ENCODE results near the gene MICU1.
"Not testable (repeated sequence)": the region's sequence is repeated elsewhere in the genome, so short reads cannot be mapped to it uniquely, and the experiment has no call there.

The MICU1 gene

GRCh38 chr10:72557362-72557761, 68.5 kb downstream of the MICU1 start:
- DNase-seq (ENCODE audit: low spot score), result no peak

DNA sequence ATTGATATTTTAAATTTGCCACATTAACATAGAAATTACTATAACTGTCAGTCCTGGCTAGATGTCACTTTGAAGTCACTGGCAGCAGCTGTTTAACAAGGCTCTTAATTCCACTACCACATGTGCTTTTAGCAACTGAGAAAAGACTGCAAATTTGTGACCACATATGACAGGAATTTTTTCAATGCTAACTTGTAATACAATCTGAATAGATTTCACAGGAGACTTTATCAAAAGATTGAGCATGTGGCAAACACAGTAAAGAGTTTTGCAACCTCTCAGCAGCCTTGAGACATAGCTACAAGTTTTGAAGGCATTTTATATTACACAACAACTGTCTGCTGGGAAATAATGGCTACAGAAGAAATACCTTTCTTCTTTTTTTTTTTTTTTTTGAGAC, 73.0 kb downstream of the MICU1 start:
- DNase-seq (ENCODE audit: low spot score), result no peak

DNA sequence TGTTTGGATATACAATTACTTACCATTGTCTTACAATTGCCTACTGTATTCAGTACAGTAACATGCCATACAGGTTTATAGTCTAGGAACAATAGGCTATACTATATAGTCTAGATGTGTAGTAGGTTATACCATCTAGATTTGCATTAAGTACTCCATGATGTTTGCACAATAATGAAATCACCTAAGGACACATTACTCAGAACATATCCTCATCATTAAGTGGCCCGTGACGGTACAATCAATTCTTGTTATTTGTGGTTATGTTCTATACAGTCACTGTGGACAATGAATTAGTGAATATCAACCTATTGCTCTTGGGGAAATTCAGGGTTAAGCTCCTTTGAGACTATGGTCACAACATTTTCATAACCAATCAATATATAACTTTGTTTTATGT, 75.6 kb downstream of the MICU1 start:
- DNase-seq (ENCODE audit: low spot score), result no peak

DNA sequence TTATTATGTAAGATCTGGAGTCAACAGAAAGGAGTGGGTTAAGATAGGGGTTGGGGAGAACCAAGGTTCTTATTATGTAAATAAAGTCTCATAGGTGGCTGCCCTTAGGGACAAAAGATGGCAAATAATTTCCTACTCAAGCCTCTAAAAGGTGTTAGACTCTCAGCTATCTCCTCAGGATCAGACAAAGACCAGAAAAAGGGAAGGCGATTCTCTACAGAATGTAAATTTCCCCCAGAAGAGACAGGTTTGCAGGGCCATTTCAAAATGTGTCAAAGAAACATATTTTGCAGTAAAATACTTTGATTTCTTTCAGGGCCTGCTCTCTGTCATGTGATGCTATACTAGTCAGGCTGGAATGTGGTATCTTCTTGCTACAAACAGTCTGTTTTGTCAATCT, 80.3 kb downstream of the MICU1 start:
- no peak for DNase-seq (ENCODE audit: low spot score)

GRCh38 chr10:72543855-72544254, 82.0 kb downstream of the MICU1 start:
- not testable (repeated sequence) for DNase-seq (ENCODE audit: low spot score)

DNA sequence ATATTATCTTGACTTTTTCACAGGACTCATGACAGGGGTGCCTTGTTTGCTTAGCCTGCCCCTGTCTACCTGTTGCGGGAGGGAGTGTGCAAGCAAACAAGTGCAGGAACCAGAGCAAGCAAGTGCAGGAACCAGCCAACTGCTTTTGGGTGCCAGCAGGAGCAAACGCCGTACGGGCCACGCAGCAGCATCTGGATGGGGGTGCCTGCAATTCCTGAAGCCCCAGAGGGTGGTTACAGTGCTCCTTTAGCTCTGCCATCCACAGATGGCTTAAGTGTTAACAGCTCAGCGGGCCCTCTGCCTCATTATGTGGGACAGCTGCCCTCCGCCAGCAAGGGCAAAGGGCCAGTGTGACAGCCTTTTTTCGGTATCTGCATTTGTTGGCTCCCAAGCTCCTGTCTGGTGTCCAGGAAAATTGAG, 83.5 kb downstream of the MICU1 start:
- no peak for DNase-seq (ENCODE audit: low spot score)

DNA sequence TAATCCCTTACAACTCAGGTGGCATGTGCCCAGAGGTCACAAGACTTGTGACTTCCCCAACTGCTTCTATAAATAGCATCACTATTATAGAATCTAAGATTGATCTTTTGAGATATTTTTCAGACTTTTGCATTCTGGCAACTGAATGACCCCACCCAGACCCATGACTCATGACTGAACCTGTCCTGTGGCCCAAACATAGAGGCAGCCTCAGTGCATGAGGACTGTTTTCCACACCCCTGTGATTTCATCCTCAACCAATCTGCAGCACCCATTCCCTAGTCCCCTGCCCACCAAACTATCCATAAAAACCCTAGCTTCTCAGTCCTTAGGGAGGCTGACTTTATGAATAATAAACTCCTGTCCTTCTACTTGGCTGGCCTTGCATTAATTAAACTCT, 84.5 kb downstream of the MICU1 start:
- no peak for DNase-seq (ENCODE audit: low spot score)

DNA sequence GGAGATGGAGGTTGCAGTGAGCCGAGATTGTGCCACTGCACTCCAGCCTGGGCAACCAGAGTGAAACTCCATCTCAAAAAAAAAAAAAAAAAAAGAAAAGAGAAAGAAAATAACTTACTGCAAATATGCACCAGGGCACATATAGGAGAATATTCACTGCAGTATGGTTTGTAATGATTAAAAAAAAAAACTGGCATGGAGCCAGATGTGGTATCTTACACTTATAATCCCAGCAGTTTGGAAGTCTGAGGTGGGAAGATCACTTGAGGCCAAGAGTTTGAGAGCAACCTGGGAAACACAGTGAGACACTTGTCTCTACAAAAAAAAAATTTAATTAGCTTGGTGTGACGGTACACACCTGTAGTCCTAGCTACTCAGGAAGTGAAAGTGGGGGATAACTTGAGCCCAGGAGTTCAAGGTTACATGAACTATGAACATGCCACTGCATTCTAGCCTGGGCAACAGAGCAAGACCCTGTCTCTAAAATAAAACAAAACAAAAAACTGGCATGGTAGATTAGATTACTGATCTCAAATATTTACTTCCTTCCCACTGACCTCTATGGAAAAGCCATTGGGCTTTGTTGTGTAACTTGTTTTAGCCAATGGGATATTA, 85.6 kb downstream of the MICU1 start:
- DNase-seq (ENCODE audit: low spot score), result no peak

GRCh38 chr10:72539137-72539536, 86.7 kb downstream of the MICU1 start:
- DNase-seq (ENCODE audit: low spot score), result no peak

- DNase-seq (ENCODE audit: low spot score), result no peak
These were observed 100.2 kb downstream of the MICU1 start for GRCh38 chr10:72525689-72526088.

GRCh38 chr10:72525277-72525676, 100.6 kb downstream of the MICU1 start:
- no peak for DNase-seq (ENCODE audit: low spot score)

- no peak for DNase-seq (ENCODE audit: low spot score)
These were observed 101.4 kb downstream of the MICU1 start for GRCh38 chr10:72524489-72524888.

DNA sequence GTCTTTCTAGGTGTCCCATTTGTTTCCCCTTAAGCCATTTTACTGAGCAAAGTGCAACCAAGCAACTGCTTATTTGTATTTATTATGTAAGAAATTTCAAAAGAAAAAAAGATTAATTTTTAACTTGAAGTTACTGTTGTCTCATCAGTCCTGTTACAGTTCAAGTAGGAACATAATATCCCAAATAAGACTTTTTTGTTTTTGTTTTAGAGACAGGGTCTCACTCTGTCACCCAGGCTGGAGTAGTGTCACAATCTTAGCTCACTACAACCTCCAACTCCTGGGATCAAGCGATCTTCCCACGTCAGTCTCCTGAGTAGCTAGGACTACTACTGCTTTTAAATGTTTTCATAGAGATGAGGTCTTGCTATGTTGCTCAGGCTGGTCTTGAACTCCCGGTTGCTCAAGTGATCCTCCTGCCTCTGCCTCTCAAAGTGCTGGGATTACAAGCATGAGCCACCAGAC, 101.9 kb downstream of the MICU1 start:
- DNase-seq (ENCODE audit: low spot score), result no peak

GRCh38 chr10:72523062-72523461, 102.8 kb downstream of the MICU1 start:
- DNase-seq (ENCODE audit: low spot score), result no peak

GRCh38 chr10:72517244-72517643, 108.6 kb downstream of the MICU1 start:
- DNase-seq (ENCODE audit: low spot score), result no peak

DNA sequence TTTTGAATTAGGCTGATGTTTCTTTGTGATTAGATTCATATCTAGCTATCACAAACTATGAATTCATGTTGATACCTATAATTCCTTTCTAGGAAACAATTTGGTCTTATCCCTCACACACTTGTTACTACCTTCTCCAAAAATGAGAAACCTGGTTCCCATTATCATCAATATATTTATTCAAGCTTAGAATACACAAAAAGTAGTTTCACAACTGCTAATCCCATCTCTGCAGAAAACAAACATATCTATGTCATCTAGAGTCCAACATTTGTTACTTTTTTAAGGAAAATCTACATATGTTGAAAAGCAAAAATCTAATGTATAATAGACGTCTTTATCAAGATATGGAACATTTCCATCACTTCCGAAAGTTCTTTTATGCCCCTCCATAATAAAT, 110.4 kb downstream of the MICU1 start:
- no peak for DNase-seq (ENCODE audit: low spot score)

- no peak for DNase-seq (ENCODE audit: low spot score)
These were observed 112.0 kb downstream of the MICU1 start for GRCh38 chr10:72513910-72514309.

GRCh38 chr10:72511459-72511858, 114.4 kb downstream of the MICU1 start:
- DNase-seq (ENCODE audit: low spot score), result no peak

DNA sequence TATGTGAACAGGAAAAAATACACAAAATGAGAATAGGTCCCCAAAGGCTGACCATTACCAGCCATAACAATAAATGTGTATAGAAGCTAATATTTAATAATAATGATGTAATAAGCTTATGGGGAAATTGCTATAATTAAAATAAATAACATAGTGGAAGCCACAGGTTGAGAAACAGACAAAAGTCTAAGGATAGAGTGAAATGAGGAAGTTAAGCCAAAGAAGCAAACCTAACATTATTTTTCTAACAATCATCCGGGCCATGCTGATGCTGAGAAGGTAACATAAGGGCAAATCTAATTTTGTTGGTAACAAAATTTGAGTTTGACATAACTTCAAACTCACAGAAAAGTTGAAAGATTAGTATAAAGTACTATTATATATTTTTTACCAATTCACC, 115.9 kb downstream of the MICU1 start:
- DNase-seq (ENCODE audit: low spot score), result no peak

GRCh38 chr10:72509206-72509799, 116.6 kb downstream of the MICU1 start:
- no peak for DNase-seq (ENCODE audit: low spot score)

GRCh38 chr10:72508033-72508432, 117.8 kb downstream of the MICU1 start:
- DNase-seq (ENCODE audit: low spot score), result no peak

GRCh38 chr10:72506474-72506873, 119.4 kb downstream of the MICU1 start:
- DNase-seq (ENCODE audit: low spot score), result no peak

GRCh38 chr10:72505435-72505834, 120.4 kb downstream of the MICU1 start:
- DNase-seq (ENCODE audit: low spot score), result no peak
